ENCODE results near the gene HLCS. TPM values are rescaled to one million over a fixed set of nuclear protein-coding genes. Genes with fewer than 3 reads are reported as not detected.

The HLCS gene
- total RNA-seq, 2 donors from 2014 or later: 27.2 to 38.6 TPM

DNA sequence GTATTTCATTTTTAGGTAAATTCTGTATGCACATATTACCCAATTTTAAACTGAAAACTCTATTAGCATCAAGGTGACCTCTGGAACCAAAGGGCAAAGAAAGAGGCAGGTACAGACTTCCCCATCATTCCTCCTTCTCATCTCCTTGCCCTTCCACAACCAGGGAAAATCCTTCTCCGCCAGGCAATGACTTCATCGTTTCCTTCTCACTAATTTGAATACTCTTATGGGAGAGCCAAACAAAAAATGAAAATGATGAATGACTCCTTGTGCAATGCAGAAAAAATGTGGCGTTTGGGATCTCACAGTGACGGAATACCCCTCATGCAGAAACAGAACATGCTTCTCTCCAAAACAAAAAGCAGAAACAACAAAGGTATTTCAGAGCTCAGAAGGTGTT, 83.7 kb downstream of the HLCS start:
- TF ChIP-seq, protein P1, sequence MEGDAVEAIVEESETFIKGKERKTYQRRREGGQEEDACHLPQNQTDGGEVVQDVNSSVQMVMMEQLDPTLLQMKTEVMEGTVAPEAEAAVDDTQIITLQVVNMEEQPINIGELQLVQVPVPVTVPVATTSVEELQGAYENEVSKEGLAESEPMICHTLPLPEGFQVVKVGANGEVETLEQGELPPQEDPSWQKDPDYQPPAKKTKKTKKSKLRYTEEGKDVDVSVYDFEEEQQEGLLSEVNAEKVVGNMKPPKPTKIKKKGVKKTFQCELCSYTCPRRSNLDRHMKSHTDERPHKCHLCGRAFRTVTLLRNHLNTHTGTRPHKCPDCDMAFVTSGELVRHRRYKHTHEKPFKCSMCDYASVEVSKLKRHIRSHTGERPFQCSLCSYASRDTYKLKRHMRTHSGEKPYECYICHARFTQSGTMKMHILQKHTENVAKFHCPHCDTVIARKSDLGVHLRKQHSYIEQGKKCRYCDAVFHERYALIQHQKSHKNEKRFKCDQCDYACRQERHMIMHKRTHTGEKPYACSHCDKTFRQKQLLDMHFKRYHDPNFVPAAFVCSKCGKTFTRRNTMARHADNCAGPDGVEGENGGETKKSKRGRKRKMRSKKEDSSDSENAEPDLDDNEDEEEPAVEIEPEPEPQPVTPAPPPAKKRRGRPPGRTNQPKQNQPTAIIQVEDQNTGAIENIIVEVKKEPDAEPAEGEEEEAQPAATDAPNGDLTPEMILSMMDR (IDR thresholded peaks at IDR 0.05): no peak
- TF ChIP-seq POLR2A (IDR thresholded peaks at IDR 0.05): no peak
- H3K4me3 ChIP-seq: no peak overlapping the region
- no peak overlapping the region for H3K27ac ChIP-seq
- WGBS, 2 donors: 77 to 81% methylated on average over 4 of the region's 4 CpGs
- DNase-seq (no peak), ATAC-seq (no peak)
- no peaks in the 10 kb centered on the region for H3K27me3 ChIP-seq
- no peaks in the 10 kb centered on the region for H3K4me1 ChIP-seq
- intact Hi-C loops (cut with DNase I): no loop called here
- peaks cover 0 to 6% (median 0%) of the 10 kb centered on the region in 3 donors for H3K9me3 ChIP-seq
- no peaks in the 10 kb centered on the region for H3K36me3 ChIP-seq (replicated peaks in 1 of 2; ENCODE audit: insufficient read depth in 1 of 2, low read depth in 2 of 2)

GRCh38 chr21:36881228-36881627, 85.2 kb downstream of the HLCS start:
- H3K4me1 ChIP-seq: no peaks in the 10 kb centered on the region
- TF ChIP-seq, protein P1 (IDR thresholded peaks at IDR 0.05): no peak
- TF ChIP-seq POLR2A (IDR thresholded peaks at IDR 0.05): no peak
- ATAC-seq (no peak), DNase-seq (no peak)
- no peak overlapping the region for H3K4me3 ChIP-seq
- H3K36me3 ChIP-seq (replicated peaks in 1 of 2; ENCODE audit: insufficient read depth in 1 of 2, low read depth in 2 of 2): no peaks in the 10 kb centered on the region
- no peak overlapping the region for H3K27ac ChIP-seq
- 92 to 97% methylated on average over 12 of the region's 12 CpGs for WGBS, 2 donors
- no peaks in the 10 kb centered on the region for H3K27me3 ChIP-seq
- intact Hi-C loops (cut with DNase I): no loop called here
- H3K9me3 ChIP-seq: peaks cover 0 to 6% (median 0%) of the 10 kb centered on the region in 3 donors

GRCh38 chr21:36879827-36880226, 86.6 kb downstream of the HLCS start:
- no peaks in the 10 kb centered on the region for H3K27me3 ChIP-seq
- 75 to 80% methylated on average over 4 of the region's 4 CpGs for WGBS, 2 donors
- TF ChIP-seq, protein P1 (IDR thresholded peaks at IDR 0.05): no peak
- TF ChIP-seq POLR2A (IDR thresholded peaks at IDR 0.05): no peak
- no peak overlapping the region for H3K27ac ChIP-seq
- H3K9me3 ChIP-seq: peaks cover 0 to 6% (median 0%) of the 10 kb centered on the region in 3 donors
- H3K4me3 ChIP-seq: no peak overlapping the region
- intact Hi-C loops (cut with DNase I): no loop called here
- DNase-seq (no peak), ATAC-seq (no peak)
- H3K4me1 ChIP-seq: no peaks in the 10 kb centered on the region
- H3K36me3 ChIP-seq (replicated peaks in 1 of 2; ENCODE audit: insufficient read depth in 1 of 2, low read depth in 2 of 2): no peaks in the 10 kb centered on the region

- intact Hi-C loops (cut with DNase I): no loop called here
- Histone ChIP-seq H3K27ac (no peak overlapping the region), H3K4me1 (no peaks in the 10 kb centered on the region), H3K9me3 (no peaks in the 10 kb centered on the region), H3K36me3 (replicated peaks in 1 of 2; ENCODE audit: insufficient read depth in 1 of 2, low read depth in 2 of 2) (no peaks in the 10 kb centered on the region), H3K27me3 (no peaks in the 10 kb centered on the region), H3K4me3 (no peak overlapping the region)
- TF ChIP-seq, protein P1 (IDR thresholded peaks at IDR 0.05): no peak
- TF ChIP-seq POLR2A (IDR thresholded peaks at IDR 0.05): no peak
- DNase-seq (no peak), ATAC-seq (no peak)
Measured at GRCh38 chr21:36877741-36878140, 88.7 kb downstream of the HLCS start.

DNA sequence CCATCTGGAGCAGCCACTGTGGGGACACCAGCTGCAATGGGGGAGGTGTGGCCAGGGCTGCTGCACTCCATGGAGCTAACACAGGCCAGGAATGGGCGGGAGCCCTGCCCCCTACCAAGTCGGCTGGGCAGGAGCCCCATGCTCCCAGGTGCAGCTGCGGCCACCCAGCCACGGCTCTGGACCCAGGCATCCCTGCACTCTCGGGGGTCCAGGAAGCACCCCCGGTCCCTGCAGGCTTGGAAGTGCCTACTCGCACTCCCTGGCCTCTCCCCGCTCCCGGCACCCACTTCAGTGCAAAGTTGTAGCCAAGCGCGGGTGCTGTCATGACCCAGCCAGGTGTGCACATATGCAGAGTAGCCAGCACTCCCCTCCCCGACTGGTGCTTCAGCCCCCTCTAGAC, 91.8 kb downstream of the HLCS start:
- H3K4me3 ChIP-seq: no peak overlapping the region
- no peaks in the 10 kb centered on the region for H3K36me3 ChIP-seq (replicated peaks in 1 of 2; ENCODE audit: insufficient read depth in 1 of 2, low read depth in 2 of 2)
- intact Hi-C loops (cut with DNase I): no loop called here
- 99 to 100% methylated on average over 8 to 11 of the region's 12 CpGs for WGBS, 2 donors
- H3K27me3 ChIP-seq: no peaks in the 10 kb centered on the region
- H3K27ac ChIP-seq: no peak overlapping the region
- no peaks in the 10 kb centered on the region for H3K9me3 ChIP-seq
- no peaks in the 10 kb centered on the region for H3K4me1 ChIP-seq
- no peak for ATAC-seq
- no peak for DNase-seq
- no peak for TF ChIP-seq POLR2A (IDR thresholded peaks at IDR 0.05)

Data from body of pancreas (tissue), 4 donors.